ENCODE measurements around the gene GADD45B.
A peak's percentile ranks its signal among the peaks of the same experiment; 100 is the strongest.

The GADD45B gene, protein sequence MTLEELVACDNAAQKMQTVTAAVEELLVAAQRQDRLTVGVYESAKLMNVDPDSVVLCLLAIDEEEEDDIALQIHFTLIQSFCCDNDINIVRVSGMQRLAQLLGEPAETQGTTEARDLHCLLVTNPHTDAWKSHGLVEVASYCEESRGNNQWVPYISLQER

DNA sequence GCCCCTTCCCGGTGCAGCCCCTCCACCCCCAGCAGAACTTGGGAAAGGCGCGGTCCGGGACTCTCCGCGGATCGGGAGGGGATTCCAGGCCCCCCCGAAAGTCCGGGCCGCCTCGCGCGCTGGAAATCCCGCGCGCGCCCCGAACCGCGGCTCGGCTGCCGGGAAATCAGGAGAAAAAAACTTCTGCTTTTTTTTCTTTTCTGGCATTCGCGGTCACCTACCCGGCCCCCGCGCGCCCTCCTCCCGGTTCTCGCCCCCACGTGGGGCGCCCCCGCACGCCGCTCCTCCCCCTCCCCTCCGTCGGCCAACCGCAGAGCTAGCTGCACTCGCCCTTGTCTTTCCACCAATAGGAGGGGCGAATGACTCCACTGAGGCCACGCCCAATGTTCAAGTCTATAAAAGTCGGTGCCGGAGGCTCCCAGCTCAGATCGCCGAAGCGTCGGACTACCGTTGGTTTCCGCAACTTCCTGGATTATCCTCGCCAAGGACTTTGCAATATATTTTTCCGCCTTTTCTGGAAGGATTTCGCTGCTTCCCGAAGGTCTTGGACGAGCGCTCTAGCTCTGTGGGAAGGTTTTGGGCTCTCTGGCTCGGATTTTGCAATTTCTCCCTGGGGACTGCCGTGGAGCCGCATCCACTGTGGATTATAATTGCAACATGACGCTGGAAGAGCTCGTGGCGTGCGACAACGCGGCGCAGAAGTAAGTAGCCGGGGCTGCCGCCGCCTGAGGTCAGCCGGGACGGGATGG is at the start of gene GADD45B:
Gene GADD45B, plus strand, starts transcription at position 426 of the 749 bp plus-strand sequence. Its CDS starts 232 bp downstream, at position 658.
- DNase-seq = peak; percentile 97 to 98

DNA sequence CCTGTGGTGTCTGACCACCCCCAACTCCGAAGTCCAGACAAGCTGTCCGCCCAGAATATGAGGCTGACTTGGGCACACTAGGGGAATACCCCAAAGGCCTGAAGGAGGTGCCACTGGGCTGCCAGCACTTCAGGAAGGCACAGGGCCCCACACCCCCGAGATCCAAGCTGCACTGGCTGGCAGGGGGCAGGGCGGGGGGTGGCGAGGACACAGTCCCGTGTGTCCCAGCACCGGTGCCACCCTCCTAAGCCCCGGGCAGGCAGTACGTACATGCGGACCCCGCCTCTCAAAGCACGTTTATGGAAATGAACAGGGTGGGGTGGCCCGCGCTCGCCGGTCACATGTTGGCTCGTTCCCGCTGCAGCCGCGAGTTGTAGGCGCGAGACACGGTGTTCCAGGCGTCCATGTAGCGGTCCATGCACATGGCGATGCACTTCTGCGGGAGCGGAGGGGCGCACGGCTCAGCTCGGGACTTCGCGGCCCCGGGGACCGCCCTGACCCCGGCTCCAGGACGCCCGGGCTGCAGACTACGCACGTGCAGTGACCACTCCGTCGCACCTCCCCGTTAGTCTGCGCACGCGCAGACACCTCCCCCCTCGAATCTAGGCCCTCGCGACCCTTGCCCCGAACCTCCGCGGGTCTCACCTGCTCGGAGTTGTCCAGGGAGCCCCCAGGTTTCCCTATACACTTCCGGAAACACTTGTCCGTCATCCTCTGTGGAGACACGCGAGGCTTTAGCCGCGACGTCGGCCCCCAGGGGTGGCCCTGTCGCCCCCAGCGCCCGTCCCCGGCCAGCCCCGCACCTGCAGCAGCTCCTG is 49.1 kb upstream of the GADD45B start:
- peak; percentile 20 to 32 for DNase-seq

DNA sequence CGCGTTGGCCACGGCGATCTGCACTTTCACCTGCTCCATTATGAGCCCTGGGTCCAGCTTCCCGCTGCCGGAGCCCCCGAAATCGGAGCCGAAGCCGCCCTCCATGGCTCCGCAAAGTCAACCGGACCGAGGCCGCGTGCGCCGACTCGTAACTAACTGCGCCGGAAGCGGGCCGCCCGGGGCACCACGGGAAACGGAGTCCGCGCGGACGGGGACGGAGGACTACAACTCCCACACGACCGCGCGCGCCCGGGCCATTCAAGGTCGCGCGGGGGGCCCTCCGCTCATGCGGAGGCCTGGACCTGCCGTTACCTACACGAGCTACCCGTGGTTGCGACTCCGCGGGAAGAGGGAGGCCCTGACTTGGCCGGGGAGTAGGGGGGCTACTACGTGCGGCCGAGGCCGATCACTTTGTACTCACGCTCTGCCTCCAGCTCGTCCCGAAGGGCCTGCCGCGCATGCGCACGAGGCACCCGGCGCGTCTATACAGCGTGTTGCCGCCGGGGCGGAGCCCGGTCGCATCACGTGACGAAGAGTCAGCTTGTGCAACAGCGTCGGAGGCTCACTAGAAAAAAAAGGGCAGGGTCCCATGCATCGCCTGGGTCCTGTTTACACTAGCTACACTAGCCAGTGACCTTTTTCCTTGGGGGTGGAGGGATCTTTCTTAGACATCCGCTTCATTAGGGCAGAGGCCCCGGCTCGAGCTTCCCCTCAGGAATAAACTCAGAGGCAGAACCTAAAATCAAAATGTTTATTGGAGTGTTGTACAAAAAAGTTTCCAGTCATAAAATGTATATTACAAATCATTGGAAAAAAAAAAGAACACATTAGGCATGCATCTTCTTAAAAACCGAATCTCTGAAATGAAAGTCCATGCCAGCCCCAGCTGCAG is 48.3 kb upstream of the GADD45B start, which contains the start of gene TIMM13:
Gene TIMM13, minus strand, starts transcription at position 158 of the 892 bp plus-strand sequence. Its CDS starts 53 bp downstream, at position 105.
- DNase-seq = peak; percentile 92 to 94

DNA sequence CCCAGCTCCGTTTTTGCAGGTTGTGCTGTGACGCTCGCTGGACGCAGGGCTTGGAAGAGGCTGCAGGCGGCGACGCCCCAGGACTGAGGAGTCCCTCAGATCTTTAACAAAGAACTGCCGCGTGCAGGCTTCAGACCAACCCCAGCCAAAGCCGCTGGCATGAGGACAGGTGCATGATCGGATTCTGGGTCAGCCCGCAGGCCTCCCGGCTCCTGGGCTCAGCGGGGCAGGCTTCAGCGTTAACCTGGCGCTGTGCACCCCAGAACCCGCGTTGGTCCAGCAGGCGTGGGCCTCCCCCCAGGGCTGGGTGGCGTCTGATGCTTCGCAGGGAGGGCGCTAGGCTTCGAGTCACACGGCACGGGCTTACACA is 47.6 kb upstream of the GADD45B start:
- DNase-seq = no peak

DNA sequence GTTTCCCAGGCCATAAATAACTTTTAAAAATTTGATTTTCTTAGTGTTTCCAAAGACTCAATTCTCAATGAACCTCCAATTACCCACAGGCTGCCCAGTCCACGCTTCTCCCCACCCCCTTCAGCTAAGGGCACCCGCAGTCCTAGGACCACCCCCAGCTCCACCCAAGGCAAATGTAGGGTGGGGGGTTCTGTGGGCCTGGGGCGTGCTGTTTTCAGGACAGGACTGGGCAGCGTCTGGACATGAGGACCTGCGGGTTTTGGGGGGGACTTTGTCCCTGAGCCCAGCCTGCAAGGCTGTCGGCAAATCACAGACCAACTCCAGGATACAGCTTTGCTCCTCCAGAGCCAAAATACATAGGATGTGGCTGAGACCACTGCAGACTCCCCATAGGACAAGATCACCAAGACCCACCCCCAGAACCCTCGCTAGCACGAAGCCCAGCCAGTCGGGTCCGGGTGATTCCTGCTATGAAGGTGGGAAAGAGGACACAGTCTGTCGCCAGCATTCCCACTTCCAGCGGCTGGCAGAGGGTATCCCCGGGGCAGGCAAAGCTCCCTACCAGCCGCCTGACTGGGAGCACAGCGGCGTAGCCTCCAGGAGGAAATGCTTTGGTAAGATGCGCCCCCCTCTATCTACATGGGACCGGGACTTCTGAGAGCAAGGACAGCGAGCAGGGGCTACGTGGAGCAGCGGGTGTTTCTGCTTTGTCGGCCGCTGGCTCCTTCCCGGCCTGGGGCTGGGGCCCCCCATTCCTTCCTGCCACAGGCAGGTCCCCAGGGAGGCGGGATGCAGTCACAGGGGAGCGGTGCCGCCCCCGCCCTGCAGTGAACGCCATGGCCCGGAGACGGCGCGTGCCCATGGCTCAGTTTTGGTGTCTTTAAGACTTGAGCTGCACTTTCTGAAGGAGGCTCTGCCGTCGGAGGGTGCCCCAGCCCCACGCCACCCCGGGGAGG is 46.9 kb upstream of the GADD45B start:
- no peak for DNase-seq

DNA sequence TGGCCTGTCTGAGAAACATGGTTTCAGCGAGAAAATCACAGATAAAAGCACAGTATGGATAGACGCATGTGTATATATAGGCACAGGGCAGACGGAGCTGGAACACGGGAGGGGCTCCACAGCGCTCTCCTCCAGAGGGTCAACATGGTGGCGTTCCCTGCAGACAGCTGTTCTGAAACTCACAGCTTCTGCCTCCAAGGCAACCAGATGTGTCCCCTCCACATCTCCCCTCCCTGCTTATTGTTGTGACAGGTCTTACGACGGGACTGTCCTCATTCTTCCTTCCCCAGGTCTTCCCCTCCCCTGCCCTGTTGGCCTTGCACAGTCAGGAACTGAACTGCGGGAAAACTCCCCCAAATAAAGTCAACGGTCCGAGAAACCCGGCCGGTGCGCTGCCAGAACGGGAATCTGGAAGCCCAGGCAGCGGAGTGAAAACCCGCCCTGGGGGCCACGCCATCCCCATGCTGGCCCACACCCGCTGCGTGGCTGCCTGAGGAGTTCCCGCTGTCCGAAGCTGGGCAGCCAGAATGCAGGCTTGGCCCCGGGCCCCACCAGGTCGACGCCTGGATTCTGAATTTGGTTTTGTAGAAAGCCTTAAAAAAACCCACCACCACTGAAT is 45.9 kb upstream of the GADD45B start:
- DNase-seq = no peak

DNA sequence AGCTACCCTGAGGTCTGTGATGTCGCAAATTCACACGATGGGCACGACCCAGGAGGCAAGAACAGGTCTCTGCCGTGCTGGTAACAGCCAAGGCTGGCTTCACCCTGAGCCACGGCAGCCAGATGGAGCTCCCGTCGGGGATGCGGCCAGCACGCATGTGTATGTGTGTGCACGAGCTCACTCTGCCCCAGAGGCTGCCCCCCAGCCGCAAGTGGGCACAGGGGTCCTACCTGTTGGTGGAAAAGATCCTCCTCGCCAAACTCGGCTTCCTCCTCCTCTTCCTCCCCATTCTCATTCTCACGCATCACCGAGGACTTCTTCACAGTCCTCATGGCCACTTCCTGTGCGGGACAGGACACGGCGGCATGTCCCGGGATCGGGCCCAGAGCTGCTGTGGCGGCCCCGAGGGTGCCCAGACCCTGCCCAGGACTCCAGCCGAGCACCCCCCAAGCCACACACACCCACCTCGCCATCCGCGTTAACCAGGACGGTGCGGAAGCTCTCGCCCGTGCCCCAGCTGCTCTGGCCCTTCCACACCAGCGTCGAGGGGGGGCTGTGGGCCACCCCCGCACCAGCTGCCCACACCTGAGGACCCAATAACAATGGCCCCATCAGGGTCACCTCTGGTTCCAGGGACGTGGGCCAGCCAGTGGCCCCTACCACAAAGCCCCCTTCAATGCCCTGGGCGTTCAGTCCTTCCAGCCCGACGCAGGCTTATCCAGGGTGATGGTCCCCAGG is 44.4 kb upstream of the GADD45B start:
- no peak for DNase-seq

DNA sequence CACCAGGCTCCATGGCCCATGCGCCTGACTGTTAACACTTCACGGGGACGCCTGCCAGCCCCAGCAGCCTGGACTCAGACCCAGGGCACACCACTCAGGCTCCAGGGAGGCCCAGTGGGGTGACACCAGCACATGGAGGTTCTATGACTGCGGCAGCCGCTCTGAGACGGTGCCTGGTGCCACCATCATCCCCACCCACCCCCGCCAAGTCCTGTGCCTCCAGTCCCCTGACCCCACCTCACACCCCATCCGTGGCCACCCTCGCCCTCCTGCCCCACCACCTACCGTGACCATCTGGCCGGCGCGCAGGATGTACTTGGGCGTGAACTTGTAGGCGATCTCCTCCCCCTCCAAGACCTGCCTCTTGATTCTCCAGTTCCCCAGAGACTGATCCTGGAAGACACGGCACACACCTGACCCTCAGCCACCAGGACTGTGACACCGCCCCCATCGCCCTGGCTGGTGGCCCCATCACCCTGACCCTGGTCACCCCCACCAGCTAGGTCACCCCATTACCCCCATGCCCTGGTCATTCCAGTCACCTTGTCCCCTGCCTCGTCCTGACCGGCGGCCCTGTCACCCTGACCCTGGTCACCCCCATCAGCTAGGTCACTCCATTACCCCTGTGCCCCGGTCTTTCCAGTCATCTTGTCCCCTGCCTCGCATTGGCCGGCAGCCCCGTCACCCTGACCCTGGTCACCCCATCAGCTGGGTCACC is 43.6 kb upstream of the GADD45B start:
- no peak for DNase-seq

DNA sequence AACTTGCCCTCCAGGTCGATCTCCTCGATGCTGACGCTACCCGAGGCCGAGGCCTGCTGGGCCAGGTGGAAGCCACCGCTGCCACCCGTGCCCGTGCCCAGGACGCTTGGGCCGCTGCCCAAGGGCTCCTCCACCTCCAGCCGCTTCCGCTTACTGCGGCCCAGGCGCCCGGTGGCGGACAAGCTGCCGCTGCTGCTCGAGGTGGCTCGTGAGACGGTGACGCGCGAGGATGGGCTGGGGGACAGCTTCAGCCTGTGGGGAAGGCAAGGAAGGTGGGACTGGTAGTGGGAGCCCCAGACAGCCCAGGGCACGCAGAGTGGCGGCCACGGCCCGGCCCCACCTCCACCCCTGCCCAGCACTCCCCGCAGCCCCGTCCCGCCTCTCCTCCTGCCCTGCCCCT is 42.1 kb upstream of the GADD45B start:
- no peak for DNase-seq

DNA sequence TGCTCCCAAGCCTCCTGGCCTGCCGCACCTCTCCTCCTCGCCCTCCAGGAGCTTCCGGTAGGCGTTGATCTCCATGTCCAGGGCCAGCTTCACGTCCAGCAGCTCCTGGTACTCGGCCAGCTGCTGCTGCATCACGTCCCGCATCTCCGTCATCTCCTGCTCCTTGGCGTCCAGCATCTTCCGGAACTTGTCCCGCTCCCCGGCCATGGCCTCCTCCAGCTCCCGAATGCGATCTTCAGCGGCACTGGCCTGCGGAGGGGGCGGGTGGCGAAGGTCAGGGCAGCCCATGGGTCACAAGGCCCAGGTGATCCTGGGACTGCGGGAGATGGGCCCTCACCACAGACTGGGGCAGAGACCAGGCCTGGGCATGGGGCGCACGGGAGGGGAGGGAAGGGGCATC is 41.7 kb upstream of the GADD45B start:
- no peak for DNase-seq

DNA sequence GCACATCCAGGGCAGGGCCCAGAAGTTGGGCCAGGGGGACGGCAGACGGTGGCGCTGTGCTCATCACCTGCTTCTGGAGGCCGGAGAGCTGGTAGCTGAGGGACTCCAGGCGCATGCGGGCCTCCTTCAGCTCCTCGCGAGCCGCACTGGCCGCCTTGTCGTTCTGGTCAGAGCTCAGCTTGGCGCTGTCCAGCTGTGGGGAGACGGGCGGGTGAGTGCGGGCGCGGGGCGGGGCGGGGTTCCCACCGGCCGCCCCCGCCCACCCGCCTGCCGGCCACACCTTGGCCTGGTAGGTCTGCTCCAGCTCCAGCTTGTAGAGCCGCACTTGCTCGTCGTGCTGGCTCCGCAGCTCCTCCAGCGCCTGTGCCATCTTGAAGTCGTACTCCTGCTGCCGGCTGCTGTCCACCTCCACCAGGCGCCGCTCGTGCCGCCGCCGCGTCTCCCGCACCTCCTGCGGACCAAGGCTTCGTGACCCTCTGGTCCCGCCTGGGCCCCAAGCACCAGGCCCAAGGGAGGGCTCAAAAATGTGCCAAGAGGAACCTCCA is 41.1 kb upstream of the GADD45B start:
- DNase-seq = no peak

DNA sequence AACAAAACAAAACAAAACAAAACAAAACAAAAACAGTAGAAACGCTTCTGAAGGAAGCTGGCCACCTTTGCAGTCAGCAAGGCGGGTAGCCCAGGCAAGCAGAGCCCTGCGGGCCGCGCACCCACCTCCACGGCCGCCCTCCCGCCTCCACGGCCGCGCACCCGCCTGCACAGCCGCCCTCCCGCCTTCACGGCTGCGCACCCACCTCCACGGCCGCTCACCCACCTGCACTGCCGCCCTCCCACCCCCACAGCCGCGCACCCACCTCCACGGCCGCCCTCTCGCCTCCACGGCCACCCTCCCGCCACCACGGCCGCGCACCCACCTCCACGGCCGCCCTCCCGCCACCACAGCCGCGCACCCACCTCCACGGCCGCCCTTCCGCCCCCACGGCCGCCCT is 39.5 kb upstream of the GADD45B start:
- no peak for DNase-seq

DNA sequence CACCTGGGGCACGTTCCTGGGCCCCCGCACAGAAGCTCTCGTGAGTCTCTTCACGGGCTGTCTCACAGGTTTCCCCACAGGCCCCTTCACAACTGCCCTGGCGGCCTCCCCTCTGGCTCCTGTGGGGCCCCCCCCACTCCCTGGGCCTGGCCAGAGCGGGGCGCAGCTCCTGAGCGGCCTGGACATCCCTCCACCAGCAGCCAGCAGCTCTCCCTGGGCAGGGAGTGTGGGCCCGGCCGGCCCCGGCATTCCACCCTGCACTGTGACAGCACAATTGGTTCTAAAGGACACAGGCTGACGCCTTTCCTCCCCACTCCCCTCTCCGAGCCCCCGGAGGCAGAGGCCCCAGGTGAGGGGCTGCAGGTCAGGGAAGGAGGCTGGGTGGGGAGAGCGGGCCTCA is 39.0 kb upstream of the GADD45B start:
- DNase-seq = no peak

DNA sequence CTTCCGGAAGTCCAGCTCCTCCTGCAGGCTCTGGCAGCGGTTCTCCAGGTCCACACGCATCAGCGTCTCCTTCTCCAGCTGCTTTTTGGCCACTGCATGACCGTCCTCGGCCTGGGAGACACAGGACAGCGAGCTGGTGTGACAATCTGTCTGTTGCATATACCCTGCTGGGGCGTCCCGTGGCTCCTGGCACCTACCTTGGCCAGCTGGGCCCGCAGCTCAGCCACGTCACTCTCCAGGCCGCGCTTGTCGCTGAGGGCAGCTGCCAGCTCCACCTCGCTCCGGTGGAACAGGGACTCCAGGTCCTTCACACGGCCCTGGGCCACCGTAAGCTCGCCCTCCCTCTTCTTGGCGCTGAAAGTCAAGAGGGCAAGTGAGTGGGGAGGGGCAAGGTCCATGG is 37.7 kb upstream of the GADD45B start:
- DNase-seq = no peak

DNA sequence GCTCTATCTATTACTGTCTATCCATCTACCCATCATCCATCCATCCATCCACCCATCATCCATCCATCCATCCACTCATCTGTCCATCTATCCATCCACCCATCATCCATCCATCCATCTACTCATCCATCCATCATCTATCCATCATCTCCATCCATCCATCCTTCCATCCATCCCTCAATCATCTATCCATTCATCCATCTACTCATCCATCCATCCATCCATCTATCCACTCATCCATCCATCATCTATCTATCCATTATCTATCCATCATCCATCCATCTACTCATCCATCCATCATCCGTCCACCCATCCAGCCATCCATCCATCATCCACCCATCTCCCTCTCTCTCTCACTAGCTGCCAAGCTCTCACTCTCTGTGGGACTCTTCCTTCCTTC is 35.4 kb upstream of the GADD45B start:
- DNase-seq = no peak

DNA sequence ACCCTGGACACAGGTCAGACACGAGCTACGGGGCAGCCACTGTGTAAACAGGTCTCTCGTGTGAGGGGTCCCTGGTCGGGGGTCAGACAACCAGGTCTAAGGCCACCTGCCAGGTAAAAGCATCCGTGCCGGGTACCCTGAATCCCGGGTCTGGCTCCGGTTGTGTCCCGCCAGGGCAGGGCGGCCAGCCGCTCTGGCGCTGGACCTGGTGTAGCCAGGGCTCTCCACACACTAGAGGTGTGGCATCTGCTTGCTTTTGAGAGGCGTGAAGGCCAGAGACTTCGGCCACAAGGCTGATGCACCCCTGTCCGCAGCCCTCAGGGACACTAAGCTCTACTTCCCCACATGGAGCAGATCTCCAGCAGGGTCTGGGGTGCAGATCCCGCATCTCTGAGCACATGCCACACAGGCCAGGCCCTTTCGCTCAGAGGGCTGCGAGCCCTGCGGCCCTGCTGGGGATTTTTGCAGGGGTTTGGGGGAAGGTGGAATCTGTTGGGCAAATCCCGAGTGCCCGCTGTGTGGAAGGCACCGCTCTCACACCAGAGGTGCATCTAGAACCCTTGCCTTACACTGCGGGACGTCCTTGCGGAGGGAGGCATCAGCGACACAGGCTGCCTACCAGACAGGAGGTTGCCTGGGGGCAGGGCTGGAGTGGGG is 34.7 kb upstream of the GADD45B start:
- DNase-seq = no peak

DNA sequence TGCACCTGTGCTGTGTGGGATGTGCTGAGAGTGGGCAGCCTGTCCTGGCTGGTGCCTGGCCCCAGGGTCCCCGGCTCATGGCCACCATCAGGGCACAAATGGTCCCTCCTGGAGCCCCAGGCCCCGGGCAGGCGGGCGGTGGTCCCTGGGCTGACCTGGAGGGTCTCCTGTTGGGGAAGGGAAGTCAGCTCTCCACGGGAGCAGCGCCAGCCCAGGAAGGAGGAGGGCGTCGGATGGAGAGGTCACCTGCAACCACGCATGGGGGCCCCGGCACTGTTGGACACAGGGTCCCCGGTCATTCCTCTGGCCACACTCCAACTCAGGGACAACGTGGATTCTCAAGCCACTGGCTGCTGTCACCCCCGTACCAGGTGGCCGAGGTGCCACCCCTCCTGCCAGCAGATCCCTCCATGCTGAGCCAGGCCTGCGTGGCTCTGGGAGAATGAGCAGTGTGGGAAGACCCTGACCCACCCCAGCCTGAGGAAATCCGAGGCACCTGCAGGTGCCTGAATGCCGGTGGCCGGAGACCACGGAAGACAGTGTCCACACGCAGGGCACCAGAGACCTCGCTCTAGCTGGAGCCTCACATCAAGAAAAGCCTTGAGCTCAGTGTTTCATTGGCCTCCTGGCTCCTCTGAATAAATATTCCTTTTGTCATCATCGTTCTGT is 32.7 kb upstream of the GADD45B start:
- DNase-seq = no peak

DNA sequence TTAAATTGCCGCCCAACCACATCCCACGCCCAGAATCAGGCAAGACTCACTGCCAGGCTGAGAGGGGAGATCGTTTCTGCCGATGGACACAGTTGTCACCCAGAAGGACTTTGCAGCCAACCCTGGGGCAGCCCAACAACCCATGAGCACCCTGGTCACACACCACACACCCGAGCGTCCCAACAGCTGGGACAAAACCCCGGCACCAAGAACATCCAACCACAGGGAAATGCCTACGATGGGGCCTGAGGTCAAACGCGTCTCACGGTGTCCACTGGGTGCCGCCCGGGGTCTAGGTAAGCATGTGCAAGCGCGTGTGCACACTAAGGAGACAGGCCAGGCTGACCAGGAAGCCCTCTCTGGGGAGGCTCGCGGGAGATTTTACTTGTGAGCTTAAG is 32.1 kb upstream of the GADD45B start:
- no peak for DNase-seq
